Activated CD8-positive, alpha-beta memory T cell treated with anti-CD3 and anti-CD28 coated beads, Interleukin-2, amount 10 ng/mL, durations not matched to agents 7 days and 5 days (primary cell): ENCODE measurements around the gene INTS1. TPM values are rescaled to one million over a fixed set of nuclear protein-coding genes. Genes with fewer than 3 reads are reported as not detected.
"Not testable (repeated sequence)": the region's sequence is repeated elsewhere in the genome, so short reads cannot be mapped to it uniquely, and the experiment has no call there.

Experiments used
- ATAC-seq: fragments of 150-1000 bp; cut with Tn5 transposase; one replicate; pipeline ENCODE4 v1.10.0; 2021; ENCODE audit warnings: moderate library complexity
- CTCF ChIA-PET: fragments of 350-600 bp; sonication (Branson Sonifier 250); formaldehyde crosslinking; loops from one replicate; lab custom pipeline; 2021; ENCODE audit warnings: antibody characterized with exemption; lab: Charles Lee
- DNase-seq: peaks from one replicate; pipeline ENCODE4 v3.0.0-alpha.2; 2020
- H3K27ac Mint-ChIP-seq: one replicate; pipeline ENCODE4 v1.8.0; 2021; ENCODE audit warnings: mild to moderate bottlenecking, mixed read lengths
- H3K27me3 Mint-ChIP-seq: one replicate; pipeline ENCODE4 v1.8.0; 2021; ENCODE audit warnings: mixed read lengths
- H3K36me3 Mint-ChIP-seq: one replicate; pipeline ENCODE4 v1.8.0; 2021; ENCODE audit warnings: mild to moderate bottlenecking, mixed read lengths
- H3K4me1 Mint-ChIP-seq: one replicate; pipeline ENCODE4 v1.8.0; 2021; ENCODE audit warnings: mixed read lengths
- H3K4me3 Mint-ChIP-seq: one replicate; pipeline ENCODE4 v1.8.0; 2021; ENCODE audit warnings: mild to moderate bottlenecking, moderate library complexity, mixed read lengths
- H3K9me3 Mint-ChIP-seq: one replicate; pipeline ENCODE4 v1.8.0; 2022; ENCODE audit warnings: low read depth, mixed read lengths
- total RNA-seq, 2 experiments: library from RNA; stranded (reverse); gene quantifications; one replicate each; pipeline ENCODE4 v1.2.3, GENCODE V29; 2021

Gene INTS1
- total RNA-seq, 2 experiments from 2014 or later = 97.5 to 102 TPM

DNA sequence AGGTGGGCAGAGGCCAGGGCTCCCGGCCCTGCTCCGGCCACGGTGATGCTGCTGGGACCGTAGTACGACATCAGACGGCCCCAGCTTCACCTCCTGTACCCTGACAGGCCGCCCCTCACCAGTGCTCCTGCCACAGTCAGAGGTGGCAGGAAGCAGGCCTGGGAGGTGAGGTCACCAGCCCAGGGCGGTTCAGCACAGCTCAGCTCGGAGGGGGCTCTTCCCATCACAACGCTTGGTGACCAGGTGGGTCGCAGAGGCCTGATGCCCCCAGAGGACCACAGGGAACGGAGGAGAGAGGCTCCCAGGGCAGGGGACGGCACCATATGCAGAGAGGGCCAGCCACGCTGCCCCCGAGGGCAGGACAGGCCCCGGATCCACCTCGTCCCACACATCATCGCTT lies 53.8 kb downstream of the INTS1 start:
- Mint-ChIP-seq H3K27me3 (no peaks in the 10 kb centered on the region), H3K4me1 (no peaks in the 10 kb centered on the region), H3K9me3 (no peaks in the 10 kb centered on the region), H3K4me3 (no peak overlapping the region), H3K27ac (no peak overlapping the region), H3K36me3 (no peaks in the 10 kb centered on the region)
- ATAC-seq (no peak), DNase-seq (no peak)
- CTCF ChIA-PET = interaction anchor here (1.1 kb wide), 1 partner anchor 18 kb away, joined by 6 read pairs; no protein-coding TSS in a partner anchor

DNA sequence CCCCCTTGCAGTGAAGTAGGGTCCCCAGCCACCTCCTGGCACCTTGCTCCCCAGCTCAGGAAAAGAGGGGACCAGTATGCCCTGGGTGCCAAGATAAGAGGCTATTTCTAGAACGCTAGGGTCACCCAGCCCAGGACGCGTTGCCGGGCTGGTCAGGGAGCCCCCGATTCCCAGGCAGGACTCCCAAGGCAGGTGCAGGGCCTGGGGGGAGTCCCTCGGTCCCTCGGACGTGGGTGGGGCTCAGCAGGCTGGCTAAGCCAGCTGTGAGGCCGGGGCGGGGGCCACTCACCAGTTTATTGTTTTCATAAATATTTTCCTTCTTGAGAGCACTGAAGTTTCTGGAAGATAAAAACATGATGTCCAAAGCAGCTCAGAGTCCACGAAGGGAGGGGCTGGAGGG lies 54.2 kb downstream of the INTS1 start:
- DNase-seq (no peak), ATAC-seq (no peak)
- CTCF ChIA-PET = interaction anchor here (0.8 to 1.1 kb wide), 2 partner anchors 18 to 25 kb away, joined by 4 to 6 read pairs; no protein-coding TSS in a partner anchor
- Mint-ChIP-seq H3K27ac (no peak overlapping the region), H3K9me3 (no peaks in the 10 kb centered on the region), H3K4me3 (no peak overlapping the region), H3K4me1 (no peaks in the 10 kb centered on the region), H3K36me3 (no peaks in the 10 kb centered on the region), H3K27me3 (no peaks in the 10 kb centered on the region)

DNA sequence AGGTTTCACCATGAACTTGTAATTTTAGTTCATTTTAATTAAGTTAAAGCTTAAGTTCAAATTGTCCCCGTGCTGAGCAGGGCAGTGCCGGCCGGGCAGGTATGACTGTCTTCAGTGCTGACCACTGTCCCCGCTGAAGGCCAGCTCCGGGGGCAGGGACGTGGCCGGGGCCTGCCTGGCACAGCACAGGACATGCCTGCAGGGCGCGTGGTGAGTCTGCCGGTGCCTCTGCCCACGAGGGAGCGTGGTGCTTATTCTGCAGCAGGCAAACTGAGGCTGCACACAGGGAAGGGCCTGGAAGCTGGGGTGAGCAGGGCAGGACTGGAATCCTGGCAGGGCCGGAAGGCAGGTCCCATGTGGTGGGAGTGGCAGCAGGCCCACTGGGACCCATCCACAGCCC lies 54.7 kb downstream of the INTS1 start:
- no peaks in the 10 kb centered on the region for H3K27me3 Mint-ChIP-seq
- H3K36me3 Mint-ChIP-seq = no peaks in the 10 kb centered on the region
- no peaks in the 10 kb centered on the region for H3K9me3 Mint-ChIP-seq
- CTCF ChIA-PET = interaction anchor here (0.8 to 1.1 kb wide), 2 partner anchors 17 to 25 kb away, joined by 4 to 6 read pairs; no protein-coding TSS in a partner anchor
- DNase-seq = no peak
- no peak for ATAC-seq
- H3K4me1 Mint-ChIP-seq = no peaks in the 10 kb centered on the region
- no peak overlapping the region for H3K27ac Mint-ChIP-seq
- H3K4me3 Mint-ChIP-seq = no peak overlapping the region

DNA sequence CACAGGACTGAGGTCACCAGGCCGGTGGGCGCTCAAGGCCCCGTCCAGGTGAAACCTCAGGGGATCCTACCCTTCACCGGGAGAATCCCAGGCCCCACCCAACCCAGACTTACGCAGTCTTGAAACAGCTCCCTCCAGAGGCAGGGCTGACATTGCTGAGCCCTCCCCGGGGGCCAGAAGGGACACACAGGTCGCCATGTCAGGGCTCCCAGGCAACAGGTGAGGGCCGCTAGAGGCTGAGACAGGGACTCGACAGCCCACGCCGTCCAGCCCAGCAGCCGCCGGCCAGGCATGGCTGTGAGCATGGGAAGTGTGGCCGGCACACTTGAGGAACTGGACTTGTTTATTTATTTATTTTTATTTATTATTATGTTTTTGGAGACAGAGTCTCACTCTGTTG lies 55.2 kb downstream of the INTS1 start:
- no peak overlapping the region for H3K4me3 Mint-ChIP-seq
- CTCF ChIA-PET = interaction anchor here (1.2 kb wide), 1 partner anchor 13 kb away, joined by 3 read pairs; no protein-coding TSS in a partner anchor

DNA sequence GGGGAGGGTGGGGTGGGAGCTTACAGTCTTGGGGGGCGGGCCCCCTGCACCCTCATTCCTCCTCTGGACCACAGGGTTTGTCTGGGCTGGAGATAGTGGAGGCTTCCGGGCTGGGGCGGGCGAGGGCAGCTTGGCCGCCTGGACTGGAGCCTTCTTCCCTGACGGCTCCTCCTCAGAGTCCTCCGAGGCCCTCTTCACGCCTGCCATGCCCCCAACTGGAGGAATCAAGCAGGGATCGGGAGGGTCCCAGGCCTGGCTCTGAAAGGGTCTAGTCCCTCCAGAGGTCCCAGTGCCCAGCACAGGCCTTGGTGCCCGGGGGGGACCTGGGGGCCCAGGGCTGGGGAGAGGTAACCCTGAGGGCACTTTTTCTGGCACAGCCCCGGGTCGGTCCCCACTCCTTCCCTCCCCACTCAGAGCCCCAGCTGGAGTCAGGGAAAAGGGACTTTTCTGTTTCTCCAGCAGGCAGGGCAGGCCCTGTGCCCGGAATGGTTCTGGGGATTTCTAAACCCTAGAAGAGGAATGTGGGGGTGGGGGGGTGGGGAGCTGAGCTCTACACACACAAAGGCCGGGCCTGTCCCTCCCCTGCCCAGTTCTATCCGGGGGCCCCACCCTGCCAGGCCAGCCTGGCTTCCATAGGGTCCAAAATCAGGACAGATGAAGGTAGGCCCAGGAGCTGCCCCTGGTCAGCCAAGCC lies 56.5 kb downstream of the INTS1 start:
- Mint-ChIP-seq H3K36me3 (no peaks in the 10 kb centered on the region), H3K4me1 (no peaks in the 10 kb centered on the region), H3K27ac (no peak overlapping the region), H3K4me3 (no peak overlapping the region), H3K27me3 (no peaks in the 10 kb centered on the region), H3K9me3 (no peaks in the 10 kb centered on the region)
- no peak for ATAC-seq
- DNase-seq = no peak
- CTCF ChIA-PET = interaction anchor here (1.2 to 1.4 kb wide), 2 partner anchors 14 to 15 kb away, joined by 3 to 5 read pairs; no protein-coding TSS in a partner anchor

More for the DNA sequence above, 55.2 kb downstream of the INTS1 start:
- H3K27ac Mint-ChIP-seq = no peak overlapping the region
- H3K4me1 Mint-ChIP-seq = no peaks in the 10 kb centered on the region
- no peak for DNase-seq
- no peaks in the 10 kb centered on the region for H3K36me3 Mint-ChIP-seq
- no peaks in the 10 kb centered on the region for H3K9me3 Mint-ChIP-seq
- no peaks in the 10 kb centered on the region for H3K27me3 Mint-ChIP-seq
- ATAC-seq = no peak

DNA sequence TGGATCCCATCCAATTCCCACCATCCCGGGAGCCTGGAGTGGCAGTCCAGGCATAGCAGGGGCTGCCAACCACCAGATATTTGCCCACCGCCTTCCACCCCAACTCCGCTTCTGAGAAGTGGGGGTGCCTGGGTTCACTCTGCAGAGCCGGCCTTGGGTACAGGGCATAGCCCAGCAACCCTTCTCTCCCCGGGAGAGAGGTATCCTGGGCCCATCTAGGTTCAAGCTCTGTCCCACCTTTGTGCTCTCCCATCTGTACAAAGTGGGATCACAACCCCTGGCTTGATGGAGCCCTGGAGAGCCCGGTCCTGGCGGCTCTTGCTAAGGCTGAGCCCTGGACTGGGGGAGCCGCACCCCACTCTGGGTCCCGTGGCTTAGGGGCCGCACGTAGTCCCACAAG lies 57.1 kb downstream of the INTS1 start:
- Mint-ChIP-seq H3K27me3 (no peaks in the 10 kb centered on the region), H3K4me1 (no peaks in the 10 kb centered on the region), H3K36me3 (no peaks in the 10 kb centered on the region), H3K4me3 (no peak overlapping the region), H3K27ac (no peak overlapping the region), H3K9me3 (no peaks in the 10 kb centered on the region)
- DNase-seq (no peak), ATAC-seq (peak; percentile 21)
- CTCF ChIA-PET = interaction anchor here (1.4 kb wide), 1 partner anchor 14 kb away, joined by 5 read pairs; no protein-coding TSS in a partner anchor

DNA sequence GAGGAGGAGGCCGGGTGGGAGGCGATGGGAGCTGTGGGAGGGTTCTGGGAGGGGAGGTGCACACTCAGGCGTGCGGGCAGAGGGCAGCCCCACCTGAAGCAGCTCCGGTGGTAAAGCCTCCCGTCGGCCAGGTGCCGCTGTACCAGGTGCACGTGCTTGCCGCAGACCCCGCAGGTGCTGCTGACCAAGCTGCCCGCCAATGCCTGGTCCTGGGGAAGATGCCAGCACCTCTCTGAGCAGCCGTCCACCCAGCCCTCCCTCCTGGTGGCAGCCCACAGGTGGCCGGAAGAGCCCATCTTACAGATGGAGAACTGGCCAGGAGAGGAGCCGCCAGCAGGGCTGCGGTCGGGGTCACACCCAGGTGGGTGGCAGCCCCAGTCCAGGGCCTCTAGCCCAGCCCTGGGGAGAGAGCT lies 57.6 kb downstream of the INTS1 start:
- Mint-ChIP-seq H3K4me3 (no peak overlapping the region), H3K9me3 (no peaks in the 10 kb centered on the region), H3K4me1 (no peaks in the 10 kb centered on the region), H3K27ac (no peak overlapping the region), H3K36me3 (no peaks in the 10 kb centered on the region), H3K27me3 (no peaks in the 10 kb centered on the region)
- ATAC-seq (peak; percentile 21), DNase-seq (no peak)
- CTCF ChIA-PET = interaction anchor here (1.4 kb wide), 1 partner anchor 14 kb away, joined by 5 read pairs; no protein-coding TSS in a partner anchor

DNA sequence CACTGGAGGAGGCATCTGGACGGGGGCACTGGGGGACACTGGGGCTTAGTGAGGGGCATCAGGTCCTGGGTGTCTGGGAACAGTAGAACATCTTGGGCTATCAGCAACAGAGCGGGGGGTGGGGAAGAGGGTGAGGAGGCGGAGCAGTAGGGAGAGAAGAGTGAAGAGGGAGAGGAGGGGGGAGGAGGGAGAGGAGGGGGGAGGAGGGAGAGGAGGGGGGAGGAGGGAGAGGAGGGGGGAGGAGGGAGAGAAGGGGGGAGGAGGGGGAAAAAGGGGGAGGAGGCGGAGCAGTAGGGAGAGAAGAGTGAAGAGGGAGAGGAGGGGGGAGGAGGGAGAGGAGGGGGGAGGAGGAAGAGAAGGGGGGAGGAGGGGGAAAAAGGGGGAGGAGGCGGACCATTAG lies 58.2 kb downstream of the INTS1 start:
- DNase-seq, H3K4me3 Mint-ChIP-seq, ATAC-seq, H3K4me1 Mint-ChIP-seq, H3K27ac Mint-ChIP-seq, CTCF ChIA-PET, H3K27me3 Mint-ChIP-seq, H3K36me3 Mint-ChIP-seq, H3K9me3 Mint-ChIP-seq: not testable (repeated sequence)

DNA sequence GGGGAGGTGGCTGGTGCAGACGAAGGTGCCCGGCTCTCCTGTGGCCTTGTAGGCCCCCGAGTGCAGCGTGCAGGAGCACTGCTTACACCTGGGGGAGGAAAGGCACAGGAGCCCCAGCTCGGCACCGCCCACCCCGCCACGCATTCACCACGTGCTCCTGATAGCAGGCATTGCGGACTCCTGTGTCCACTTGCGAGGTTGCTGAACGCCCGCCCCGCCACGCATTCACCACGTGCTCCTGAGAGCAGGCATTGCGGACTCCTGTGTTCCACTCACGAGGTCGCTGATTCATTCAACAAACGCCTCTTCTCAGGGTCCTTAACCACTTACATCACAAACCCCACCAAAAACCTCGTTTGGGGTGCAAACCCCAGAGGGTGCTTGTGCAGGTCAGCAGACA lies 58.8 kb downstream of the INTS1 start:
- Mint-ChIP-seq H3K9me3 (no peaks in the 10 kb centered on the region), H3K4me1 (no peaks in the 10 kb centered on the region), H3K36me3 (no peaks in the 10 kb centered on the region), H3K27me3 (no peaks in the 10 kb centered on the region), H3K4me3 (no peak overlapping the region), H3K27ac (no peak overlapping the region)
- no peak for DNase-seq
- no peak for ATAC-seq
- CTCF ChIA-PET = no interaction called here

DNA sequence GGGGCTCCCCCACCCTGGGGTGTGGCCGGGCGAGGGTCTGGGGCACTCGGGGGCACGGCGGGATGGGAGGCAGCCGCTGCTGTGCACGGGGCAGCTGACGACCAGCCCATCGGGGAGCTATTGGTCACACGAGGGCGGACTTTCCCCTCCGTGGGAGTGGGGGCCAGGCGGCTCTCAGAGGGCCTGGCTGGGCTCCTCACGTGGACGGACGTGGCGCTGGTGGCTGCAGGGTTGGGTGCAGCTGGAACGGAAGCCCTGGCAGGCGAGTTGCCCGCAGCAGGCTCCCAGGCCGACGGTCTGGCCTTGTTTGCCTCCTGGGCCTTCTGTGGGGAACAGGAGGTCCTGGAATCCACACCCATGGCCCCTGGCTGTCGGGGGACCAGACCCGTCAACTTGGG lies 59.3 kb downstream of the INTS1 start:
- Mint-ChIP-seq H3K9me3 (no peaks in the 10 kb centered on the region), H3K27me3 (no peaks in the 10 kb centered on the region), H3K36me3 (no peaks in the 10 kb centered on the region), H3K27ac (no peak overlapping the region), H3K4me1 (no peaks in the 10 kb centered on the region), H3K4me3 (no peak overlapping the region)
- DNase-seq (no peak), ATAC-seq (no peak)
- CTCF ChIA-PET = no interaction called here

DNA sequence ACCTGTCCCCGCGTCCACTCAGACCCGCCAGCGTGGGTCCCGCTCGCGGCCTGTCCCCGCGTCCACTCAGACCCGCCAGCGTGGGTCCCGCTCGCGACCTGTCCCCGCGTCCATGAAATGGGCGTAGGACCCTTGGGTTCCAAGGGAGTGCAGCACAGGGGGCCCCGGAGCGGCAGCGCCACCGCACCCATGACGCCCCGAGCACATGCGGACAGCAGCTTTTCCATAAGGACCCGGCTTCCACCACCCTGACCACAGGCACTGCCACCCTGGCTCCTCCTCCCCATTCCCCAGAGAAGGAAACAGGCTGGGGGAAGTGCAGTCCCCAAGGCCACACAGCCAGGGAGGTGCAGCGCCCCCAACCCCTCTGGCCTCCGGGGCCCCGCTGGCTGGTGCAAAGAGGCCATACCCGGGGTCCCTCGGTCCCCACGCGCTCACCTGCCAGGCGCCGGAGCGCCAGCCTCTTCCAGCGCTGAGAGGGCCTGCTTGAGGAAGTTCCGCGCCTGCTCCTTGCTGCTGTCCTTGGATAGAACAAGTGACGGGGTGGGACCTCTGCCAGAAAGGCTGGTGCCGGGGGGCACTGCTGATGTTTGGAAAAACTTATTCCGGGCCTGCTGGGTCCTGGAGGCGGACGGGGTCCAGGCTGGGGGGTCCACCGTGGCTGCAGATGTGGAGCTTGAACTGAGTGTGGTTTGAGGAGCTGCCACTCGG lies 59.8 kb downstream of the INTS1 start:
- Mint-ChIP-seq H3K4me1 (no peaks in the 10 kb centered on the region), H3K27me3 (no peaks in the 10 kb centered on the region), H3K36me3 (no peaks in the 10 kb centered on the region), H3K4me3 (no peak overlapping the region), H3K27ac (no peak overlapping the region), H3K9me3 (peaks cover under 1% of the 10 kb centered on the region)
- DNase-seq (no peak), ATAC-seq (no peak)
- CTCF ChIA-PET = interaction anchor here (0.6 kb wide), 1 partner anchor 196 kb away, joined by 3 read pairs; no protein-coding TSS in a partner anchor

DNA sequence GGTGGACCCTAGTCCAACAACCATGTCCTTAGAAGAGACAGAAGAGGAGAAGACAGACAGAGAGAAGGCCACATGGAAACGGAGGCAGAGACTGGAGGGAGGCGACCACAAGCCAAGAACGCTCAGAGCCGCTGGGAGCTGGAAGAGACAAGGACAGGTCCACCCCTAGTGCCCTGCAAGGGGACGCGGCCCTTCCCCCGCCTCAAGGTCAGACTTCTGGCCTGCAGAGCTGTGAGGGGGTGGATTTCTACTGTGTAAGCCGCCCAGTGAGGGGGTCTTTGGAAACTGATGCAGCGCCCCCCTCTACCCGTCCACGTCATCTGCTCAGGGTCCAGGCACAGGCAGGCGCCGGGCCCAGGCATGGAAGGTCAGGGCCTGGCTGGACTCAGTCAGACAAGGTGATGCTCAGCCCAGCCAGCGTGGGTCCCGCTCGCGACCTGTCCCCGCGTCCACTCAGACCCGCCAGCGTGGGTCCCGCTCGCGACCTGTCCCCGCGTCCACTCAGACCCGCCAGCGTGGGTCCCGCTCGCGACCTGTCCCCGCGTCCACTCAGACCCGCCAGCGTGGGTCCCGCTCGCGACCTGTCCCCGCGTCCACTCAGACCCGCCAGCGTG lies 60.5 kb downstream of the INTS1 start:
- H3K36me3 Mint-ChIP-seq, H3K4me3 Mint-ChIP-seq, ATAC-seq, H3K27me3 Mint-ChIP-seq, H3K9me3 Mint-ChIP-seq, H3K4me1 Mint-ChIP-seq, H3K27ac Mint-ChIP-seq, DNase-seq: not testable (repeated sequence)
- CTCF ChIA-PET = interaction anchor here (0.6 kb wide), 1 partner anchor 196 kb away, joined by 3 read pairs; no protein-coding TSS in a partner anchor

DNA sequence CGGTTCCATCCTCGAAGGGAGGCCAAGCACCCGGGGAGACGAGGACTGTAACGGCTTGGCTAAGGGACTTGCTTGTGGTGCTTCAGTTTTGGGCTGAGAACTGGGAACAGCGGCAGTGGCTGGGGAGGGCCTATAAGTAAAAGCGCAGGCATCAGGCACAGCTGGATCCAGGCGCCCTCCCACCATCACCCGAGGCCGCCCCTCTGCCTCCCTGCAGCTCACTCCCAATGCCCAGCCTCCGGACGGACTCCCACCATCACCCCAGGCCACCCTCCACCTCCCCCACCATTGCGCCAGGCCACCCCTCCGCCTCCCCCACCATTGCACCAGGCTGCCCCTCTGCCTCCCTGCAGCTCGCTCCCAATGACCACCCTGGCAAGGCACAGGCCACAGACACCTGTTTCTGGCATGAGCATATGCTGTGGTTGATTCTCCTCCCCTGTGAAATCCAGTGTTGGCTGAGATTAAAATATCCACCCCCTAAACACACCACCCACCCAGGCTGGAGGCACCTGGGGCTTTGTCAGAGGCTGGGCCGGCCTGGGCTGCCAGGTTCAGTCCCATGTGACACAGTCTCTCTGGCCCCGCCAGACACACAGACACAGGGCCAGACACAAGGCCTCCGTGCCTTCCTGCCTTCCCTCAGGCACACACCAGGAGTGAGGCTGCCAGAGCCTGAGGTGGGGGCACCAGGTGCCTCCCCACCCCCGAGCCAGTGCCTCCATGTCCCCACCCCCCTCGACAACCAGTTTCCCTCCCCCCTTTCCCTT lies 61.6 kb downstream of the INTS1 start:
- CTCF ChIA-PET = no interaction called here
- no peaks in the 10 kb centered on the region for H3K27me3 Mint-ChIP-seq
- H3K9me3 Mint-ChIP-seq = peaks cover 3% of the 10 kb centered on the region
- no peak for ATAC-seq
- H3K4me1 Mint-ChIP-seq = no peaks in the 10 kb centered on the region
- DNase-seq = no peak
- no peak overlapping the region for H3K4me3 Mint-ChIP-seq
- no peak overlapping the region for H3K27ac Mint-ChIP-seq
- no peaks in the 10 kb centered on the region for H3K36me3 Mint-ChIP-seq
